Kasumi-1 (cell line): ENCODE data around the gene OR6P1.

Experiments used
- DNase-seq, 2 experiments: peaks; one replicate each; lab custom pipeline; 2025; lab: John Stamatoyannopoulos, UW

The OR6P1 gene

GRCh38 chr1:158516966-158517365 lies 53.4 kb downstream of the OR6P1 start:
- no peak for DNase-seq
